Measurements from ENCODE around the gene EDIL3. TPM values are rescaled to one million over a fixed set of nuclear protein-coding genes. Genes with fewer than 3 reads are reported as not detected.
A peak's percentile ranks its signal among the peaks of the same experiment; 100 is the strongest.

The EDIL3 gene
- total RNA-seq, 3 donors from 2014 or later, result 29.7 to 39.8 (median 39.6) TPM

GRCh38 chr5:84072339-84072738 is 312.3 kb downstream of the EDIL3 start:
- H3K4me1 ChIP-seq (ENCODE audit: low read depth), result no peaks in the 10 kb centered on the region
- no peak for TF ChIP-seq CTCF (IDR thresholded peaks at IDR 0.05)
- intact Hi-C loops (cut with DNase I, micrococcal nuclease), result no loop called here
- no peak for DNase-seq
- H3K9me3 ChIP-seq, result no peaks in the 10 kb centered on the region
- H3K4me3 ChIP-seq, result no peak overlapping the region
- H3K36me3 ChIP-seq (ENCODE audit: low read depth), result no peaks in the 10 kb centered on the region
- no peak for ATAC-seq

GRCh38 chr5:84069608-84070179 is 315.0 kb downstream of the EDIL3 start:
- Histone ChIP-seq H3K4me3 (no peak overlapping the region), H3K9me3 (no peaks in the 10 kb centered on the region), H3K36me3 (ENCODE audit: low read depth) (no peaks in the 10 kb centered on the region), H3K4me1 (ENCODE audit: low read depth) (no peaks in the 10 kb centered on the region)
- no peak for ATAC-seq
- intact Hi-C loops (cut with DNase I, micrococcal nuclease), result no loop called here
- DNase-seq, result no peak
- TF ChIP-seq CTCF (IDR thresholded peaks at IDR 0.05), result no peak

- intact Hi-C loops (cut with DNase I, micrococcal nuclease), result no loop called here
- DNase-seq, result no peak
- Histone ChIP-seq H3K4me1 (ENCODE audit: low read depth) (no peaks in the 10 kb centered on the region), H3K4me3 (no peak overlapping the region), H3K9me3 (no peaks in the 10 kb centered on the region), H3K36me3 (ENCODE audit: low read depth) (no peaks in the 10 kb centered on the region)
- TF ChIP-seq CTCF (IDR thresholded peaks at IDR 0.05), result no peak
- no peak for ATAC-seq
These were observed 321.6 kb downstream of the EDIL3 start for GRCh38 chr5:84063041-84063440.

- no peaks in the 10 kb centered on the region for H3K9me3 ChIP-seq
- H3K4me3 ChIP-seq, result no peak overlapping the region
- no peak for TF ChIP-seq CTCF (IDR thresholded peaks at IDR 0.05)
- DNase-seq (no peak), ATAC-seq (peak; percentile 9)
- no peaks in the 10 kb centered on the region for H3K36me3 ChIP-seq (ENCODE audit: low read depth)
- intact Hi-C loops (cut with DNase I, micrococcal nuclease), result no loop called here
- no peaks in the 10 kb centered on the region for H3K4me1 ChIP-seq (ENCODE audit: low read depth)
These were observed 325.0 kb downstream of the EDIL3 start for GRCh38 chr5:84059672-84060071.

GRCh38 chr5:84058561-84058960 is 326.1 kb downstream of the EDIL3 start:
- DNase-seq, result no peak
- no peaks in the 10 kb centered on the region for H3K9me3 ChIP-seq
- ATAC-seq, result no peak
- no peak for TF ChIP-seq CTCF (IDR thresholded peaks at IDR 0.05)
- H3K4me3 ChIP-seq, result no peak overlapping the region
- H3K36me3 ChIP-seq (ENCODE audit: low read depth), result no peaks in the 10 kb centered on the region
- intact Hi-C loops (cut with DNase I, micrococcal nuclease), result no loop called here
- no peaks in the 10 kb centered on the region for H3K4me1 ChIP-seq (ENCODE audit: low read depth)

GRCh38 chr5:84057211-84057610 is 327.5 kb downstream of the EDIL3 start:
- Histone ChIP-seq H3K9me3 (no peaks in the 10 kb centered on the region), H3K4me1 (ENCODE audit: low read depth) (no peaks in the 10 kb centered on the region), H3K36me3 (ENCODE audit: low read depth) (no peaks in the 10 kb centered on the region), H3K4me3 (no peak overlapping the region)
- intact Hi-C loops (cut with DNase I, micrococcal nuclease), result no loop called here
- no peak for TF ChIP-seq CTCF (IDR thresholded peaks at IDR 0.05)
- no peak for DNase-seq
- ATAC-seq, result no peak
